Measurements from ENCODE around the gene PLD1.

Gene PLD1

DNA sequence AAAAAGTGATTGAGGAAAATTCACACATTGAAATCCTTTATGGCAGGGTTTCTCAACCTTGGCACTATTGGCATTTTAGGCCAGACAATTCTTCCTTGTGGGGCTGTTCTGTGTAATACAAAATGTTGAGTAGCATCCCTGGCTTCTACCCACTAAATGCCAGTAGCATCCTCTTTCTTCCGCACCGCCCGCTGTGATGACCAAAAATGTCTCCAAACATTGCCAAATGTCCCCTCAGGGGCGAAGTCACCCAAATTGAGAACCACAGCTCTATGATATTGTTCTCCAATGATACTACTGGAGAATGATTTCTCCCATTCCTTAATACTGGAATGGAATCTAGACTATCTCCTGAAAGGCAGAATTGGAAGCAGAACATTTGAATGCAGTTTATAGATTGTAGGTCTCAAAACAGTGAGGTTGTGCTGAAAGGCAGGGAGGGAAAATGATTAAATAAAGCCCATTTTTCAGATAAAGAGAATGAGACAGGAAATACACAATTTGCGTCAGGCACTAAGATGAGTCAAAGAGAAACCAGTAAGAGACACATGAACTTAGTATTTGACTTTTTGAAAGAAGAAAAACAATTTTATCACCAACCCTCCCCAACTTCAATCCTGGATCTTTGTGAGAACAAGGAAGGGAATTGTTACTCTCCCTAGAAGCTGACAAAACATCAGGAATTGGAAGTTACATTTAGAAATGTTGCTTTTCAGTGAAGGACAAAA is 248.5 kb downstream of the PLD1 start:
- DNase-seq (ENCODE audit: low read depth), result no peak

DNA sequence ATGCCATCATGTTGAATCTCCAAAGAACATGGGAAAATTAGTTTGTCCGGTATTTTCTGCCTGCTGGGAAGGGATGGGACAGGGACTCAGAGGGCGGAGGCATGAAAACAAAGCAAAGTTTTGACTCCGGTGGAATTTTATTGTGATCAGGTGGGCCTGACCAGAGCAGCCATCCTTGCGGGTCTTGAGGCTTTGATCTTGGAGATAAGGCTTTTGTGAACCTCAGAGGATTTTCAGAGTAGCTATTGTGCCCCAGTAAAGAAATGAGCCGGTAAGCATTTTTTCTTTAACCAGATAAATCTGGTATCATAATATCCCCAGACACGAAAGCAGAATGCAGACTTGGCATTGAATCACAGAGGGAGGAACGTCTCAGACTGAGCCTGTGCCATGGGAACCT is 250.7 kb downstream of the PLD1 start:
- no peak for DNase-seq (ENCODE audit: low read depth)

DNA sequence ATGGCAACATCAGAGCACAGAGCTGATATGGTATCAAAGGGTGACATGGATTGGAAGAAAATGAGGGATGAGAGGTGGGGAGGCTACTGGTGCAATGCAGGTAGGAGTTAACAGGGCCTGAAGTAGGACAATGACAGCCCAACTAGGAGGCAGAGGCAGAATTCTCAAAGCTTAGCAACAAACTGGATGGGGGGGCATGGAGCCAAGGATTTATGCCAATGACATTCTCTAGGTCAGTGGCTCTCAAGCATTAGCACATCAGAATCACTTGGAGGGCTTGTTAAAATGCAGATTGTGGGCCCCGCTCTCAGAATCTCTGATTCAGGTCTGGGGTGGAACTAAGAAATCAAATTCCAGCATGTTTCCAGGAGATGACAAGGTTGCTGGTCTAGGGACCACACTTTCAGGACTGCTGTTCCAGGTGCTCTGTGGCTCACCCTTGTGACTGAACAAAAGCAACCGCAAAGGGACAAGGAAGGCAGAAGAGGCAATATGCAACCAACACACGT is 252.0 kb downstream of the PLD1 start:
- DNase-seq (ENCODE audit: low read depth), result no peak

DNA sequence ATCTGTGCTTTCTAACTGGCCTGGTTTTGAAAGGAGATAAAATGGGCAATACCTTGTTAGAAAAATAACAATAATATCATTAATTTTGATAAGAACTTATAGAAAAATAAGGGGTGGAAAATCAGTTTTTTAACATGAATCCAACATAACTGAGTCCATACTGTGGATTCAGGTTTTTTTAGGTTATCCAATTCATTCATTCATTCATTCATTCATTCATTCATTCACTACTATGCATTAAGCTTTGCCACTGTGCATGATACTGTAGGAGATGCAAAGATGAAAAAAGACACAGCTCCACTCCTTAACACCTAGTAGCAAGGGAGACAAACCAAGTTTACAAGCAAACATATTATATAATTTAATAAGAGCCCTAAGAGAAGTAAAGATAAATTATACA is 253.1 kb downstream of the PLD1 start:
- DNase-seq (ENCODE audit: low read depth), result no peak

DNA sequence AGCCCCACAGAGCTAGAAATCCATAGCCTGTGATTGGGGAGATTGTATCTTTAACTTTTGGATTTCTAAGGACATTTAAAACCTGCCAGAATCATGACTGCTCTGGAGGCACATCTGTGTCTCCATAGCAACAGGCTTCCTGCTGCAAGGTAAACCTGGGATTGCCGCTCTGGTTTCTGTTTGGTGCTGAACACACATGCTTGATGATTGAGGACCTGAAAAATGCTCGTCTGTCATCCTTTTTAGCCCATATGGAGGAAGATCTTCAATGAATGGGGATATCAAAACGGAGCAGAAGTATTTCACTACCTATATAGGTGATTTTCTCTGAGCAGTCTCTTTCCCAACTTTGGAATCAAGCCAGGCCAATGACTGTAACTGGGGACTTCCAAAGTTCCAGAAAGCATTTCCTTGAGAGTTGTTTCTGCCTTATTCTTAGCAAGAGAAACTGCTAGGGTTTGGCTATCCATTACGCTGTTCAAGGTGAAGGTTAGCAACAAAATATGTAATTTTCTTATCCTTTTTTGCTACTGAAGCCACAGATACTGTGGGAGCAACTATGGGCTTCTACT is 253.6 kb downstream of the PLD1 start:
- no peak for DNase-seq (ENCODE audit: low read depth)

DNA sequence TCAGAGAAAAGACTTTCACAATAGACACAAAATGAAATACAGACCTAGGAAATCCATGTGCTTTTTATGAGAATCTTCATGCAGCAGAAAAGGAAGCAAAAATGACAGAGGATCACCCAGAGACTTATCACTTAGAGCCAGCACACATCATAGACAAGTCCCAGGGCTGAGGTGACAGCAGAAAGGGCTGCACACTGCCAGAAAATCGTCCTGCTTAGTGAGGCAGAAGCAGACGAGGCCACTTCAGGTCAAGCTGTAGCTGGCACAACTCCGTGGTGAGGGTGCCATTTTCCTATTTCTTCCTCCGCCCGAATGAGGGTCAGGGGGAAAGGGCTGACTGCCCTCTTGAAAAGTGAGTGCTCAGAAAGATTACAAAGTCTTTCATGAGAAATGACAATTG is 254.1 kb downstream of the PLD1 start:
- no peak for DNase-seq (ENCODE audit: low read depth)

DNA sequence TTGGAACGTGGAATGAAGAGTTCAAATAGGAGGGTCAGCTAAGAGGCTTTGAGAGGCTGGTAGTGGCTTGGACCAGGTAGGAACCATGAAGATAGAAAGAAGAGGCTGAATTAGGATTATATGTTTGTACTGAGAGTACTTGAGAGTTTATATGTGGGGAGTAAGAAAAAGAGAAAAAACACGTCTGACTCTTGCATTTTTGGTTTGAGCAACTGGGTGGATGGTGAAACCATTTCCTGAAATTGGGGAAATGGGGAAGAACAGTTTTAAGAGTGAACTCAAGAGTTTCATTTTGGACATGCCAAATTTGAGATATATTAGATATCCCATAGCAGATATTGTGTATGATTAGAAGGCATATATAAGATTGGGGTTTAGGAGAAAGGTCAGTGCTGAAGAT is 257.2 kb downstream of the PLD1 start:
- DNase-seq (ENCODE audit: low read depth), result no peak

DNA sequence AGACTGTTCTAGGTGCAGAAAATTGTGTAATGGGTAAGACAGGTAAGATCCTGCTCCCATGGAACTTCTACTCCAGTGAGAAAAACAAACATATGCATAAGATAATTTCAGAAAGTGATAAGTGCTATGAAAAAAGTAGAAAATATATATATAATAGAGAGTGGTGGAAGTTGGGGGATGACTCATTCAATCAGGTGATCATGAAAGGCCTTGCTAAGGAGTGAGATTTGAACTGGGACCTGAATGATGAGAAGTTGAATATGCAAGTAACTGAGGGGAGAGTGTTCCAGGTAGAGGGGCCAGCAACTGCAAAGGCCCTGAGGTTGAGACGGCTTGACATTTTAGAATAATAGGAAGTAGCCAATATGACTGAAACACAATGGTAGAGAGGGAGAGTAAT is 257.8 kb downstream of the PLD1 start:
- no peak for DNase-seq (ENCODE audit: low read depth)

DNA sequence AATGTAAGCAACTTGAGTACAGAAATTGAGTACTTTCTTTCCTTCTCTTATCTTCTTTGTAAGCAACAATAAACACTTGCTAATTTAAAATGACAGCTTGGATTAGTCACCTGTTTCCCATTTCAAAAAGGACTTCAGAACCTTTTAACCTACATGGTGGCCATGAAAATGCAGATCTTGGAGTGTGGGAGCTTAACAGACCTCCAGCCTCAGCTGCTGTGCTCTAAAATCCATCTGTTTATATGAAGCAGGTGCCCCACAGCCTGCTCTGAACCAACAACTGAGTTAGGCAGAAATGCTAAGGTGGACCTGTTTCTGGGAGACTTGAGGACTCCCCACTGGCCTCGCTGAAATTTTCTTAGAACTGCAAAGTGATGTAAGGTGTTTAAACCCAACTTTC is 259.0 kb downstream of the PLD1 start:
- DNase-seq (ENCODE audit: low read depth), result no peak

Data from activated T-helper 9 cell treated with anti-CD3 and anti-CD28 coated beads, Interleukin-2, amount 50 U/mL, for 16 hours (primary cell).